Measurements from ENCODE around the gene CCDC43. TPM values are rescaled to one million over a fixed set of nuclear protein-coding genes. Genes with fewer than 3 reads are reported as not detected.
"Not testable (repeated sequence)": the region's sequence is repeated elsewhere in the genome, so short reads cannot be mapped to it uniquely, and the experiment has no call there.

CCDC43 gene
- polyA plus RNA-seq, 4 donors = 8.1 to 26.0 (median 15.9) TPM

- H3K27ac ChIP-seq (ENCODE audit: low read depth in 1 of 3, low read length in 2 of 3) = no peak overlapping the region
- H3K36me3 ChIP-seq (ENCODE audit: control insufficient read depth in 3 of 3, insufficient read depth in 2 of 3, low read depth in 1 of 3, low read length in 3 of 3) = no peaks in the 10 kb centered on the region
- FAIRE-seq = no peak
- peaks cover 0 to 9% (median 2%) of the 10 kb centered on the region in 3 donors for H3K27me3 ChIP-seq (ENCODE audit: control insufficient read depth in 3 of 3, insufficient read depth in 3 of 3, low read length in 3 of 3)
- no peak for DNase-seq
- H3K4me3 ChIP-seq (ENCODE audit: low read depth in 1 of 3, low read length in 3 of 3) = no peak overlapping the region
- no peaks in the 10 kb centered on the region for H3K4me1 ChIP-seq (ENCODE audit: control insufficient read depth in 3 of 3, insufficient read depth in 2 of 3, low read depth in 1 of 3, low read length in 2 of 3)
- no peaks in the 10 kb centered on the region for H3K9me3 ChIP-seq (ENCODE audit: control insufficient read depth in 2 of 2, insufficient read depth in 1 of 2, low read depth in 1 of 2, low read length in 1 of 2)
- 86 to 87% (median 86%) methylated on average over 4 of the region's 4 CpGs for WGBS, 3 donors
These were observed 43.3 kb downstream of the CCDC43 start for GRCh38 chr17:44646280-44646679.

- H3K27me3 ChIP-seq (ENCODE audit: control insufficient read depth in 3 of 3, insufficient read depth in 3 of 3, low read length in 3 of 3) = peaks cover 0 to 9% (median 2%) of the 10 kb centered on the region in 3 donors
- DNase-seq = no peak
- H3K4me1 ChIP-seq (ENCODE audit: control insufficient read depth in 3 of 3, insufficient read depth in 2 of 3, low read depth in 1 of 3, low read length in 2 of 3) = no peaks in the 10 kb centered on the region
- no peak overlapping the region for H3K4me3 ChIP-seq (ENCODE audit: low read depth in 1 of 3, low read length in 3 of 3)
- no peaks in the 10 kb centered on the region for H3K9me3 ChIP-seq (ENCODE audit: control insufficient read depth in 2 of 2, insufficient read depth in 1 of 2, low read depth in 1 of 2, low read length in 1 of 2)
- H3K27ac ChIP-seq (ENCODE audit: low read depth in 1 of 3, low read length in 2 of 3) = no peak overlapping the region
- no peak for FAIRE-seq
- no peaks in the 10 kb centered on the region for H3K36me3 ChIP-seq (ENCODE audit: control insufficient read depth in 3 of 3, insufficient read depth in 2 of 3, low read depth in 1 of 3, low read length in 3 of 3)
- 80 to 81% (median 81%) methylated on average over 12 of the region's 12 CpGs for WGBS, 3 donors
These were observed 44.2 kb downstream of the CCDC43 start for GRCh38 chr17:44645341-44645740.

- Histone ChIP-seq H3K9me3 (ENCODE audit: control insufficient read depth in 2 of 2, insufficient read depth in 1 of 2, low read depth in 1 of 2, low read length in 1 of 2) (no peaks in the 10 kb centered on the region), H3K4me1 (ENCODE audit: control insufficient read depth in 3 of 3, insufficient read depth in 2 of 3, low read depth in 1 of 3, low read length in 2 of 3) (no peaks in the 10 kb centered on the region), H3K36me3 (ENCODE audit: control insufficient read depth in 3 of 3, insufficient read depth in 2 of 3, low read depth in 1 of 3, low read length in 3 of 3) (no peaks in the 10 kb centered on the region), H3K27ac (ENCODE audit: low read depth in 1 of 3, low read length in 2 of 3) (no peak overlapping the region), H3K4me3 (ENCODE audit: low read depth in 1 of 3, low read length in 3 of 3) (no peak overlapping the region), H3K27me3 (ENCODE audit: control insufficient read depth in 3 of 3, insufficient read depth in 3 of 3, low read length in 3 of 3) (peaks cover 0 to 8% (median 3%) of the 10 kb centered on the region in 3 donors)
- DNase-seq (no peak), FAIRE-seq (no peak)
- 56 to 60% (median 59%) methylated on average over 7 of the region's 7 CpGs for WGBS, 3 donors
These were observed 46.7 kb downstream of the CCDC43 start for GRCh38 chr17:44642834-44643233.

- FAIRE-seq (no peak), DNase-seq (no peak)
- no peaks in the 10 kb centered on the region for H3K4me1 ChIP-seq (ENCODE audit: control insufficient read depth in 3 of 3, insufficient read depth in 2 of 3, low read depth in 1 of 3, low read length in 2 of 3)
- H3K27me3 ChIP-seq (ENCODE audit: control insufficient read depth in 3 of 3, insufficient read depth in 3 of 3, low read length in 3 of 3) = peaks cover 0 to 3% (median 2%) of the 10 kb centered on the region in 3 donors
- WGBS, 3 donors = 39 to 59% (median 53%) methylated on average over 1 of the region's 1 CpG
- H3K9me3 ChIP-seq (ENCODE audit: control insufficient read depth in 2 of 2, insufficient read depth in 1 of 2, low read depth in 1 of 2, low read length in 1 of 2) = no peaks in the 10 kb centered on the region
- H3K36me3 ChIP-seq (ENCODE audit: control insufficient read depth in 3 of 3, insufficient read depth in 2 of 3, low read depth in 1 of 3, low read length in 3 of 3) = no peaks in the 10 kb centered on the region
- no peak overlapping the region for H3K4me3 ChIP-seq (ENCODE audit: low read depth in 1 of 3, low read length in 3 of 3)
- H3K27ac ChIP-seq (ENCODE audit: low read depth in 1 of 3, low read length in 2 of 3) = no peak overlapping the region
These were observed 52.5 kb downstream of the CCDC43 start for GRCh38 chr17:44637066-44637465.

- DNase-seq (peak in 1 of 2 donors; percentile 30), FAIRE-seq (no peak)
- no peaks in the 10 kb centered on the region for H3K9me3 ChIP-seq (ENCODE audit: control insufficient read depth in 2 of 2, insufficient read depth in 1 of 2, low read depth in 1 of 2, low read length in 1 of 2)
- no peak overlapping the region for H3K4me3 ChIP-seq (ENCODE audit: low read depth in 1 of 3, low read length in 3 of 3)
- WGBS, 3 donors = 46 to 64% (median 47%) methylated on average over 1 of the region's 1 CpG
- no peaks in the 10 kb centered on the region for H3K4me1 ChIP-seq (ENCODE audit: control insufficient read depth in 3 of 3, insufficient read depth in 2 of 3, low read depth in 1 of 3, low read length in 2 of 3)
- H3K27me3 ChIP-seq (ENCODE audit: control insufficient read depth in 3 of 3, insufficient read depth in 3 of 3, low read length in 3 of 3) = peaks cover 0 to 3% (median 2%) of the 10 kb centered on the region in 3 donors
- no peaks in the 10 kb centered on the region for H3K36me3 ChIP-seq (ENCODE audit: control insufficient read depth in 3 of 3, insufficient read depth in 2 of 3, low read depth in 1 of 3, low read length in 3 of 3)
- H3K27ac ChIP-seq (ENCODE audit: low read depth in 1 of 3, low read length in 2 of 3) = no peak overlapping the region
These were observed 53.0 kb downstream of the CCDC43 start for GRCh38 chr17:44636562-44636961.

- FAIRE-seq; H3K4me1 ChIP-seq (ENCODE audit: control insufficient read depth in 3 of 3, insufficient read depth in 2 of 3, low read depth in 1 of 3, low read length in 2 of 3); H3K27me3 ChIP-seq (ENCODE audit: control insufficient read depth in 3 of 3, insufficient read depth in 3 of 3, low read length in 3 of 3); H3K9me3 ChIP-seq (ENCODE audit: control insufficient read depth in 2 of 2, insufficient read depth in 1 of 2, low read depth in 1 of 2, low read length in 1 of 2); H3K36me3 ChIP-seq (ENCODE audit: control insufficient read depth in 3 of 3, insufficient read depth in 2 of 3, low read depth in 1 of 3, low read length in 3 of 3); H3K27ac ChIP-seq (ENCODE audit: low read depth in 1 of 3, low read length in 2 of 3); DNase-seq; H3K4me3 ChIP-seq (ENCODE audit: low read depth in 1 of 3, low read length in 3 of 3): not testable (repeated sequence)
- WGBS, 3 donors = 58 to 71% (median 66%) methylated on average over 4 of the region's 4 CpGs
These were observed 55.2 kb downstream of the CCDC43 start for GRCh38 chr17:44634401-44634800.

- no peak for FAIRE-seq
- no peaks in the 10 kb centered on the region for H3K36me3 ChIP-seq (ENCODE audit: control insufficient read depth in 3 of 3, insufficient read depth in 2 of 3, low read depth in 1 of 3, low read length in 3 of 3)
- no peaks in the 10 kb centered on the region for H3K9me3 ChIP-seq (ENCODE audit: control insufficient read depth in 2 of 2, insufficient read depth in 1 of 2, low read depth in 1 of 2, low read length in 1 of 2)
- H3K27ac ChIP-seq (ENCODE audit: low read depth in 1 of 3, low read length in 2 of 3) = no peak overlapping the region
- H3K4me3 ChIP-seq (ENCODE audit: low read depth in 1 of 3, low read length in 3 of 3) = no peak overlapping the region
- WGBS, 3 donors = 74 to 81% (median 78%) methylated on average over 8 of the region's 8 CpGs
- no peak for DNase-seq
- H3K27me3 ChIP-seq (ENCODE audit: control insufficient read depth in 3 of 3, insufficient read depth in 3 of 3, low read length in 3 of 3) = peaks cover 0 to 4% (median 3%) of the 10 kb centered on the region in 3 donors
- H3K4me1 ChIP-seq (ENCODE audit: control insufficient read depth in 3 of 3, insufficient read depth in 2 of 3, low read depth in 1 of 3, low read length in 2 of 3) = no peaks in the 10 kb centered on the region
These were observed 55.6 kb downstream of the CCDC43 start for GRCh38 chr17:44633998-44634397.

- no peak for DNase-seq
- 69 to 85% (median 72%) methylated on average over 4 of the region's 4 CpGs for WGBS, 3 donors
- no peak overlapping the region for H3K27ac ChIP-seq (ENCODE audit: low read depth in 1 of 3, low read length in 2 of 3)
These were observed 58.9 kb downstream of the CCDC43 start for GRCh38 chr17:44630703-44631102.

GRCh38 chr17:44629314-44629713 lies 60.3 kb downstream of the CCDC43 start:
- Histone ChIP-seq H3K9me3 (ENCODE audit: control insufficient read depth in 2 of 2, insufficient read depth in 1 of 2, low read depth in 1 of 2, low read length in 1 of 2) (no peaks in the 10 kb centered on the region), H3K4me1 (ENCODE audit: control insufficient read depth in 3 of 3, insufficient read depth in 2 of 3, low read depth in 1 of 3, low read length in 2 of 3) (peaks cover 0 to 4% (median 0%) of the 10 kb centered on the region in 3 donors), H3K4me3 (ENCODE audit: low read depth in 1 of 3, low read length in 3 of 3) (no peak overlapping the region), H3K27ac (ENCODE audit: low read depth in 1 of 3, low read length in 2 of 3) (no peak overlapping the region), H3K27me3 (ENCODE audit: control insufficient read depth in 3 of 3, insufficient read depth in 3 of 3, low read length in 3 of 3) (peaks cover 0 to 5% (median 0%) of the 10 kb centered on the region in 3 donors), H3K36me3 (ENCODE audit: control insufficient read depth in 3 of 3, insufficient read depth in 2 of 3, low read depth in 1 of 3, low read length in 3 of 3) (no peaks in the 10 kb centered on the region)
- no peak for FAIRE-seq
- WGBS, 3 donors = 93 to 94% (median 94%) methylated on average over 13 of the region's 13 CpGs
- DNase-seq = no peak

More at GRCh38 chr17:44630703-44631102, 58.9 kb downstream of the CCDC43 start:
- peaks cover 0 to 5% (median 0%) of the 10 kb centered on the region in 3 donors for H3K27me3 ChIP-seq (ENCODE audit: control insufficient read depth in 3 of 3, insufficient read depth in 3 of 3, low read length in 3 of 3)
- H3K9me3 ChIP-seq (ENCODE audit: control insufficient read depth in 2 of 2, insufficient read depth in 1 of 2, low read depth in 1 of 2, low read length in 1 of 2) = no peaks in the 10 kb centered on the region
- no peak overlapping the region for H3K4me3 ChIP-seq (ENCODE audit: low read depth in 1 of 3, low read length in 3 of 3)
- no peak for FAIRE-seq
- peaks cover 0 to 4% (median 0%) of the 10 kb centered on the region in 3 donors for H3K4me1 ChIP-seq (ENCODE audit: control insufficient read depth in 3 of 3, insufficient read depth in 2 of 3, low read depth in 1 of 3, low read length in 2 of 3)
- no peaks in the 10 kb centered on the region for H3K36me3 ChIP-seq (ENCODE audit: control insufficient read depth in 3 of 3, insufficient read depth in 2 of 3, low read depth in 1 of 3, low read length in 3 of 3)

Measured in small intestine (tissue), 7 donors.